ENCODE data around the gene C10orf88.

C10orf88 gene, protein sequence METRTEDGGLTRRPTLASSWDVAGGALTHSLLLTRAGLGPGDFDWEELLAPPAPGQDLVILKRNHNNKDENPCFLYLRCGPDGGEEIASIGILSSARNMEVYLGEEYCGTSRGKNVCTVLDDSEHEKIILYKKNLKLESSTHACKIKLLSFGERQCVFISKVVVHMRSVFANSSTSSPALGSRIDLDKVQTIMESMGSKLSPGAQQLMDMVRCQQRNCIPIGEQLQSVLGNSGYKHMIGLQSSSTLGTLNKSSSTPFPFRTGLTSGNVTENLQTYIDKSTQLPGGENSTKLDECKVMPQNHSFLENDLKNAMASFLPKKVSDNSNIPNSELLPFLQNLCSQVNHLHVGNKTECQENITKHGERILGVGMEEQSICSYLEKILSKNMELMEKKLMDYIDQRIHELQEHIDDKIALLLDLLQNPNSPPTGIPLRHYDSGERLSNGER

DNA sequence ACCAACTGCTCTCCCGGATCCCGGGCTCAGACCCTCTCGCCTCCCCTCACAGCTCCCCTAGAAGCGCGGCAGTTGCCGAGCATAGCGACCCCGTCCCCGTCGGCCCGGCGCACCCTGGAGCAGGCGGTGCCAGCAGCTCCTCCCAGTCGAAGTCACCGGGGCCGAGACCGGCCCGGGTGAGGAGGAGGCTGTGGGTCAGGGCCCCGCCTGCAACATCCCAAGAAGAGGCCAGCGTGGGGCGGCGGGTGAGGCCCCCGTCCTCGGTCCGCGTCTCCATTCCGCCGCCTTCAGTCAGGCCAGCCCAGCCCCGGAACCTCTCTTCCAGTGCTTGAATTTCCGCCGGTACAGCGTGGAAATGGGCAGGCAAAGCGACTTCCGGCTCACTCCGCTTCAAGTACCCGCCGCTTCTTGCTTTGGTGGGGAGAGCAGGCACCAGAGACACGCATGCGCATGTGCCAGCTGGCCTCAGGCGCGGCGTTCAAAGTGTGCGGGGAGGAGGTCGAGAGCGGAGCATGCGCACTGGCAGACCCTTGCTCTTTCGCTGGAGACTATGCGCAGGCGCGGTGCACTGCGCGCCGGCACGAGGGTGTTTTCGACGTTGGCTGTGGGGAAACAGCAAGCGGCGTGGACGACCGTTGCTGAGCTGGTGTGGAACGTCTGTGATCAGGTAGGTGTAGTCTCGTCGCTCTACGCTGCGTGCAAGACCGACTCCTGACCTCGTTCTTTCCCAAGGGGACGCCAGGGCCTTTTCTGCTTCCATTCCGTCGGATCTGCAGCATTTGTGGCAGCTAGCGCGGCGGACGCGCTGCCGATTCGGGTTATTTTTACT is at the start of gene C10orf88:
Gene C10orf88, minus strand, starts transcription at position 326 of the 829 bp plus-strand sequence. Its CDS starts 49 bp downstream, at position 277.
- peak; percentile 91 to 98 (median 93) for DNase-seq

DNA sequence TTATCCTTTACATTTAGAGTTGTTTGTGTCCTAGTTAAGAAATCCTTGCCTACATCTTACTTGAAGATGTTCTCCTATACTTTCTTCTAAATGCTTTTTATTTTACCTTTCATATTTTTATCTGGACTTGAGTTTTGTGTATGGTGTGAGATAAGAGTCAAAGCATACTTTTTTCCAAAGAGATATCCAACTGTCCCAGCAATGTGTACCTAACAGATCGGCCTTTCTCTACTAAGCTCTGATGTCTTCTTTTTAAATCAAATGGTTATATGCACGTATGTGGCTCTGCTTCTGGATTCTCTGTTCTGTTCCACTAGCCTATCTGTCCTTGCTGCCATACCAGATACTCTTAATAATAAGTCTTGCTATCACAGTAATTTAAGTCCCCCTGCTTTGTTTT is 47.3 kb upstream of the C10orf88 start:
- no peak for DNase-seq

DNA sequence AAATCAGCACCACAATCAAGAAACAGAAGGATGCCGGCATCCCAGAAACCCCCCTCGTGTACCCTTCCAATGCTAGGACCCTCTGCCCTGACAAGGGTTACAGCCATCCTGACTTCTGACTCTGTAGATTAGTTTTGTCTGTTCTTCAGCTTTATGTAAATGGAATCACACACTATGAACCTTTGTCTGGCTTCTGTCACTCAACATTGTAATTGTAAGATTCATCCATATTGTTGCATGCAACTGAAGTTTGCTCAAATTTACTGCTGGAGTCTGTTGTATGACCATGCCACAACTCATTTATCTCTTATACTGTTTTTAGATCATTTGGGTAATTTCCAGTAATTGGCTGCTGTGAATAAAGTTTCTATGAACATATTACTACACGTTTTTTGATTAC is 46.1 kb upstream of the C10orf88 start:
- no peak for DNase-seq

DNA sequence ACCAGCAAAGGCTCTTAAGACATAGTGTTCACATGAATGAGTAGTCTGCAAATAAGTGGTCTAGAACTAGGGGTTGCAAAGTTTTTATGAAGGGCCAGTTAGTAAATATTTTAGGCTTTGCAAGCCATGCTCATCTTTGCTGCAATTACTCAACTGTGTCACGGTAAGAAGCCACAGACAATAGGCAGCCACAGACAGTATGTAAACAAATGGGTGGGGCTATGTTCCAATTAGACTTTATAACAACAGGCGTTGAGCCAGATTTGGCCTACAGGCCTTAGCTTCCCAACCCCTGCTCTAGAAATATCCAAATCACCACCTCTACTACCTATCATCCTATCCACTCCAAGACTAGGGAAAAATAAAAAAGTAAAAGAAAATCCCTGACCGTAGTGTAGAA is 45.3 kb upstream of the C10orf88 start:
- DNase-seq = peak in 2 of 3 experiments; percentile 3 to 46

DNA sequence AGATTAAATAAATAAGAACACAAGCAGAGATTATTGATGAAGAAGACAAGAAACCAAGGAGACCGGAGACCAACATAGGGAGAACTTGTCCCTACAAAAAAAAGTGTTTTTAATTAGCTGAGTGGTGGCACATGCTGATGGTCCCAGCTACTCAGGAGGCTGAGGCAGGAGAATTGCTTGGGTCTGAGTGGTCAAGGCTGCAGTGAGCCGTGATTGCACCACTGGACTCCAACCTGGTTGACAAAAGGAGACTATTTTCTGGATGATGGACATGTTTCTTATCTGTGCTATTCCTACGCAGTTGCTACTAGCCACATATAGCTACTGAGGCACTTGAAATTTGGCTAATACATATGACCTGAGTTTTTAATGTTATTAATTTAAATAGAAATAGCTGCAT is 44.9 kb upstream of the C10orf88 start:
- no peak for DNase-seq

DNA sequence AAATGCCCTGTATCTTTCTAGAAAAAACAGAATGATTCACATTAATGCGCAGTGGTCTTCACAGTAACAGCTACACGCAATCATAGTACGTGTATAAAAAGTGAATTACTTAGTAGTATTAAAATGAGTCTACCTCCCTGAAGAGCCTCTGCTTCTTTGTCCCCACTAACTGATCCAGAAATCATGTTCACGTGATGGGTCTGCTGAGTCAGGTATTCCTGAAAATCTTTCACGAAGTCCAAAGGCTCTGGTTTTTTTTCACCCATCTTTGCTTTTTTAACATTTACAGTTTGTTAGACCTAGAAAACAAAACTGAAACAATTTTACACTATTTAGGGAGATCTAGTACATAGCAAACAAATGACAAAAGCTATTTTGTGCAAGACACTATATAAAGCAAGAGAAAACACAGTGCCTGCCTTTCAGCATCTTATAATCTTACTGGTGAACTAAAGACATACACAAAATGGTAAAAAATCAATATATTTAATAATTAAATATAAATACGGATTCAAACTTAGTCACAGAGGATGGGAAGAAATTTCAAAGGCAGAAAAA is 44.4 kb upstream of the C10orf88 start:
- no peak for DNase-seq

DNA sequence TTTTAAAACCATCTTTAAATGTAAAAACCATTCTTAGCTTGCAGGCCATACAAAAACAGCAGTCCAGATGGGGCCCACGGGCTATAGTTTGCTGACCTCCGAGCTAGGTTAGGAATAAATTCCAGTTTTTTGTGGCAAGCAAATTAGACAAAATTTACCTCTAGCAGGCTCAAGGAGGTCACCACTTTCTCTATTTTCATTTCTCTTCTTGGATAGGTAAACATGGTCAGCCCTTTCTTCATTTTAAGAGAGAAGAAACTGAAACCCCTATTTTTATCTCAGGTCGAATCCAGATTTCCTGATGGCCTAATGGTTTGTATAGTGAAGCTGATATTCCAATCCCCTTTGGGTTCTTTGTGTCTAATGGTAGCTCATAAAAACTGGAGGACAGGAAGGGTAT is 43.8 kb upstream of the C10orf88 start:
- no peak for DNase-seq

DNA sequence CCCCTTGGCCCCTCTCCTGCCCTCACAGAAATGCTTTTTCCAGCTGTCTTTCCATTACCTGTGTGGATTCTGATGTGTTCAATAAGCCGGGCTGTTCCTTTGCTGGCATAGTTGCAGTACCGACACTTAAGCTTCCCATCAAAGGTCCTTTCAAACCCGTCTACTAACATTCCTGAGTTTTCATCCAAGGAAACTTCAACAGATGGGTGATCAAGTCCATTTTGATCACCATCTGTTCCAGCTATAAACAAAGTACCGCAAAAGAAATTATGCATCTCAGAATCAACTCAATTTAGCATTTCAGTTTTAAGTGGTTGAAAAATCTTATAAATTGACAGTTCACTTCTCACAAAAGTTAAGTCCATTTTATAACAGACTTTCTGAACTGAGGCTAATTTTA is 41.9 kb upstream of the C10orf88 start:
- no peak for DNase-seq

DNA sequence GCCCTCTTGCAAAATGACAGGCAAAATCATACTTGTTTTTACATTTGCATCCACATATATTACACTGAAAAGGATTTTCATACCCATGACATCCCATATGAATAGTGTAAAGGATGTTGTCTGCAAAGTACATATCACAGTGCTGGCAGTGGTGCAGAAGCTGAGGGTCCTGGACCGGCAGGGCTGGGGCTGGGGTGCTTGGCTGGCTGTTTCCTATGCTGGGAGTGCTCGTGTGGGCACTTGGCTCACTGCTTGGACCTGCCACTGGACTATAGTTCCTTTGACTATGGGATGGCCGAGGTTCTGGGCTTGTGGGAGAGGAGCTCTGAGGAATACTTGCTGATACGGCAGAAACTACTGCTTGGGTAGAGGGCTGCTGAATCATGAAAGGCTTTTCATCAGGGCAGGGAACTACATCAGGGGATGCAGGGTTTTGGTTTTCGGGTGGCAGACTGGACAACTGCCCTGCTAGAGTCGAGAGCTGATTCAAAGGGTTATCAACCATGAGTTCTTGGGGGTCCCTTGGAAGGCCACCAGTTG is 39.8 kb upstream of the C10orf88 start:
- no peak for DNase-seq

DNA sequence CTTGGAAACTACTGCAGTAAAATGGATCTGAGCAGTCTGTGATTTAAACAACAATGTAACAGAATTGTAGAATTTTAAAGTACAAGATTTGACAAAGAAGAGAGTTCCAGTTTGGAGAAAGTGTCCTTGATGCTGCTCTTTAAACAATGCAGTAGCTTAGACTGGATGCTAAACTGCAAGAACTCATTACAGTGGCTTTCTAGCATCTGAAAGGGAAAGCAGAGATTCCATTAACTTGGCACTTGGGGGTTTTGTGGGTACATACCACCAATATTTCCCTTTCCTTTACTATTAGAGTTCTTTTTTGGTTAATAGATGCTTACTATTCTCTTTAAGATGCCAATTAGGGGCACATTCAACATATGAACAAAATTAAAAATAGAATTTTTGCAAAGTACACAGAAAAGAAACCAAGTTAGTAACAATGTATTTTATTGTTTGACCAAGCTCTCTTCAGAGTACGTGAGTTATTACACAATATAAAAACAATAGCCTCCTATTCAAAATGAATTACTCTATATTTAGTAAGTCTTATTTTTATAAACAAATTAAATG is 38.1 kb upstream of the C10orf88 start:
- DNase-seq = no peak

DNA sequence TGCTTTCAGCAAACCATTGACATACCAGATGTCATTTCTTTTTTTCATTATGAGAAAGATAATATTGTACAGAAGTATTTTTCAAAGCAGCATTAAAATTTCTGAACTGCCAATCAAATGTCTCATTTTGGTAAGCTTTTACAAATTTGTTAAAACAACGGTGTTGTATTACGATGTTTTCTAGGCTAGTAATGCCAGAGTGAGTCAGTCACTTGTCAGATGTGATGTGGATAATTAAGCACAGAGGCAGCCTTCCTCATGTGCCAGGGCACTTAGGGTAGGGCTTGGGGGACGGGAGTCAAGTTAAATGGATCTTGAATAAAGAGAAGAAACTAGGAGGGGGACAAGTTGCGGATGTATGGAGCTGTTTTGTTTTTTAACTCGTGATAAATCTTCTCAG is 36.3 kb upstream of the C10orf88 start:
- no peak for DNase-seq

DNA sequence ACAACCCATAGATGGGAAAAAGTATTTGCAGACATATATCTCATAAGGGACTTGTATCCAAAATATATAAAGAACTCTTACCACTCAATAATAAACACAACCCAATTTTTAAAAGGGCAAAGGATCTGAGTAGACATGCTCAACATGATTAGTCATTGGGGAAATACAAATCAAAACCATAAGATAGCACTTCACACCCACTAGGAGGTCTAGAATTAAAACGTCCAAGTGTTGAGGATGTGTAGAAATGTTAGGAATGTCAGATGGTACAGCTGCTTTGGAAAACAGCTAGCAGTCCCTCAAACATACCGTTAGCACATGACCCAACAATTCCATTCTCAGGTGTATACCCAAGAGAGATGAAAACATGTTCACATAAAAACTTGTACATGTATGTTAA is 34.5 kb upstream of the C10orf88 start:
- no peak for DNase-seq

DNA sequence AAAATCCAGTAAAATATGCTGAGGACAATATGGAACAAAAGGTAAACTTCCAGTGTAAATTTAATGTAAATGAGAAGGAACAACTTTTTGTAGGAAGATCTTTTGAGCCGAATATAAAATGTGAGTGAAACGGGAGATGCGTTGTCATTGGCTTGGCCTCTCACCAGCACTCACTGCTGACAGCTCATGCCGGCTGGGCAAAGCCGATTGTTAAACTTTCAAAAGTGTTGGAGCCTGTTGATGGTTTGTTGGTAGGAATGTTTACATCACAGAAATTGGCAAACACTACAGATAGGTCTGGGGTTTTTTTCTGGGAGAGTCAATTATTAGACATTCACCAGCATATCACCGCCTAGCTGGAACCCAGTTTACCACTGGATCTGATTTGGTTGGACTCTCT is 32.3 kb upstream of the C10orf88 start:
- DNase-seq = no peak

DNA sequence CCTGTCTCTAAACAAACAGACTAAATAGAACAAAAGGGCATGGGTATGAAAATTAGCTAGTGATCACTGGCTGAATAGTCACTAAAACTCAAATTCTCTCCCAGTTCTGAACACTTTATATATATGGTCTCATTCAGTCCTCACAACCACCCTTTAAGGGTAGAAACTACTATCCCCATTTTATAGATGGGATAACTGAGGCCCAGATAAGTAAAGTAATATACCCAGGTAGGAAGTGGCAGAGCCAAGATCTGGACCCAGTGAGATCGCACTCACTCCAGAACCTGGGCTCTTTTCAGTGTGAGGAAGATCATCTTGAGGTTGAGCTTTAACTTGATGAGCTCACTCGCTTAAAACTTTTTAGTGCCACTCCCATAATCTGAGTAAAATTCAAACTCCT is 30.7 kb upstream of the C10orf88 start:
- DNase-seq = no peak

DNA sequence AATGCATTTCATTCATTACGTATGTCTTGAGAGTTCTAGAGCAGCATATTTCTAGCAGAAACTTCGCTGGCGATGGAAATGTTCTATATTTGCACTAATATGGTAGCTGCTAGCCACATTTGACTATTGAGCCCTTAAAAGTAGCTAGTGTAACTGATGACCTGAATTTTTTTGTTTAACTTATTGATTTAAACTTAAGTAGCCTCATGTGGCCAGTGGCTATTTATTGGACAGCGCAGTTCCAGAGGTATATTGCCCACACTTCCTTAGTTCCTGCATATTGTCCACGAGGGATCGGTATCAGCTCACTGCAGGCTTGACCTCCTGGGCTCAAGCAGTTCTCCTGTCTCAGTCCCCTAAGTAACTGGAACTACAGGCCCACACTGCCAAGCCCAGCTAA is 29.9 kb upstream of the C10orf88 start:
- DNase-seq = no peak

DNA sequence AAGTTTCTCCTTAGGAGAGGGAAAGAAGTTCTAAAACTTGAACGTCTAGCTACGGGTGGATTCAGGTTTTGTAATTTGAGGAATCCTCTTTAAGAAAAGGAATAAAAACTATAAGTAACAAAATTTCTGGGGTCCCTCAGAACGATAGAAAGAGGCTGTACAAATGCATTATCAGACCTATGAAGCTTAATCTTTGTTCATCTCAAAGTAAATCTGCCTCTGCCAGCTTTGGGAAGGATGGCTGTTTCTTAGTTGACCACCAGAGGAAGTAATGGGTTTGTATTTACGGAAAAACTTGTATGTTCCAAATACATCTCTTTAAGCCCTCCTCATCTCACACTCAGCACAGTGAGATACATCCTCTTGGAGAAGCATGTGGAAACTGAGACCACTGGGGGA is 27.0 kb upstream of the C10orf88 start:
- peak in 1 of 3 experiments; percentile 41 for DNase-seq

DNA sequence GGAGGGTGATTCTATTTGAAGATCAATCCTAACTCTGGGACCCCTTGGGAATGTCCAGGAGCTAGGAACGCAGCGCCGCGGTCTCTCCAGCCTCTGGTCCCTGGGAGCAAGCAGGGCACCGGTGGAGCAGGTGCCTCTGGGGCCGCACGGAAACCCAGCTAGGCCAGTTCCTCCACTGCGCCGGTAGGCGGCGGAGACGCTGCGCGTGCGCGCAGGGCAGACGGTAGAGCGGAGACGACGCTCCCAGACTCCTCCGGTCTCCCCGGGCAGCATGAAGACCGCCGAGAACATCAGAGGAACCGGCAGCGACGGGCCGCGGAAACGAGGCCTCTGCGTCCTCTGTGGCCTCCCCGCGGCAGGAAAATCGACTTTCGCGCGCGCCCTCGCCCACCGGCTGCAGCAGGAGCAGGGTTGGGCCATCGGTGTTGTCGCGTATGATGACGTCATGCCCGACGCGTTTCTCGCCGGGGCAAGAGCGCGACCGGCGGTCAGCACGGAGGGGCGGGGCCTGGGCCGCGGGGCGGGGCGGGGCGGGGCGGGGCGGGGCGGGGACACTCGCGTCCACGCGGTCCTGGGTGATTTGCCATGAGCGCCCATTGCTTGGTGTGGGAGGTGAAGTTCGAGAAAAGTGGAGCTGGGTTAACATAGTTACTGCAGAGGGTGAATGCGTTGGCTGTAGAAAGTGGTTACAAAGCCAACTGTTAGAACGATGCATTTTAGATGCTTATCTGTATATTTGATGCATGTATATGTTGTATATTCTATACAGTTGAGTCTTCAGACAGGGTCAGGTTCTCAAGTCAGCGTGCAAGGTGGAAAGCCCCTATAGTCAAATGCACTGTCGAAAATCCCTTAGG is 26.4 kb upstream of the C10orf88 start, which contains the start of gene PSTK:
Gene PSTK, plus strand, starts transcription at position 193 of the 857 bp plus-strand sequence. Its CDS starts 79 bp downstream, at position 272.
- DNase-seq = peak; percentile 79 to 93 (median 90)

DNA sequence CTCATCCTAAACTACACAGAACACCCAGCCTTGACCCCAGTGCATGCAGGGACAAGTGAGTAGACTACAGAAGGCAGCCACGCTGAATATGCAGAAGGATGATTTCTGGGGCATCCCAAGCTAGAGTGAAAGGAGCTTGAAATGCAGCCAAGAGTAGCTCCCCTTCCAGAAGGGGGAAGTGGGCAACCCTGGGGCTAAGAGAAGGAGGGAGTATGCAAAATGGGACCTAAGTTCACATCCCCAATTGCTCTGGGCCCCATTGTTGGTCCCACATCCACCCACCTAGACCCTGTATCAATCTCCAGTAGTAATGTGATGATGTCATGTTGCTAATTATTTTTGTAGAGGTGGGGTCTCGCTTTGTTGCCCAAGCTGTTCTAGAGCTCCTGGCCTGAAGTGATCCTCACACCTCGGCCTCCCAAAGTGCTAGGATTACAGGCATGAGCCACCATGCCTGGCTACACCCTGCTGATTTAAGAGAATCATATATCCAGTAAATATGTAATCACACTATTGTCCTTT is 20.6 kb upstream of the C10orf88 start:
- peak in 2 of 3 experiments; percentile 12 to 71 for DNase-seq

DNA sequence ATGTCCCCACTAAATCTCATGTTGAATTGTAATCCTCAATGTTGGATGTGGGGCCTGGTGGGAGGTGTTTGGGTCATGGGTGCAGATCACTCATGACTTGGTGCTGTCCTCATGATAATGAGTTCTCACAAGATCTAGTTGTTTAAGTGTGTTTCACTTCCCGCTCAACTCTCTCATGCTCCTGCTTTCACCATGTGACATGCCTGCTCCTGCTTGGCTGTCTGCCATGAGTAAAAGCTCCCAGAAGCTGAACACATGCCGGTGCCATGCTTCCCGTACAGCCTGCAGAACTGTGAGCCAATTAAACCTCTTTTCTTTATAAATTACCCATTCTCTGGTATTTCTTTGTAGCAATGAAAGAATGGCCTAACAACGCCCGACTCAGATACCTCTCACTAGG is 20.0 kb upstream of the C10orf88 start:
- DNase-seq = no peak

DNA sequence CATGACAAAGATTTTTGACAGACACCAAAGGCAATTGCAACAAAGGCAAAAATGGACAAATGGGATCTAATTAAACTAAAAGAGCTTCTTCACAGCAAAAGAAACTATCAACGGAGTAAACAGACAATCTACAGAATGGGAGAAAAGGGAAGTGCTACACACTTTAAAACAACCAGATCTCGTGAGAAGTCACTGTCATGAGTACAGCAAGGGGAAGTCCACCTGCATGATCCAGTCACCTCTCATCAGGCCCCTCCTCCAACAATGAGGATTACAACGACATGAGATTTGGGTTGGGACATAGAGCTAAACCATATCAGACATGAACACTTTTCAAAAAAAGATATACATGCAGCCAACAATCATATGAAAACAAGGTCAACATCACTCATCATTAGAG is 14.7 kb upstream of the C10orf88 start:
- DNase-seq = no peak

DNA sequence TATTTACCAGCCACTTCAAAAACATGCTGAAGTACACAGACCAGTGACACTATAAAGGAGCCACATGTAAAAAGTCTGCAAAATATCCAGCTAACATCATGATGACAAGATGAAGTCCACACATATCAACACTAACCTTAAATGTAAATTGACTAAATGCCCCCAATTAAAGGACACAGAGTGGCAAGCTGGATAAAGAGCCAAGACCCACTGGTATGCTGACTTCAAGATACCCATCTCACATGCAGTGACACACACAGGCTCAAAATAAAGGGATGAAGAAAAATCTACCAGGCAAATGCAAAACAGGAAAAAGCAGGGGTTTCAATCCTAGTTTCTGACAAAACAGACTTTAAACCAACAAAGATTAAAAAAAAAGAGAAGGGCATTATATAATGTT is 12.9 kb upstream of the C10orf88 start:
- DNase-seq = no peak

DNA sequence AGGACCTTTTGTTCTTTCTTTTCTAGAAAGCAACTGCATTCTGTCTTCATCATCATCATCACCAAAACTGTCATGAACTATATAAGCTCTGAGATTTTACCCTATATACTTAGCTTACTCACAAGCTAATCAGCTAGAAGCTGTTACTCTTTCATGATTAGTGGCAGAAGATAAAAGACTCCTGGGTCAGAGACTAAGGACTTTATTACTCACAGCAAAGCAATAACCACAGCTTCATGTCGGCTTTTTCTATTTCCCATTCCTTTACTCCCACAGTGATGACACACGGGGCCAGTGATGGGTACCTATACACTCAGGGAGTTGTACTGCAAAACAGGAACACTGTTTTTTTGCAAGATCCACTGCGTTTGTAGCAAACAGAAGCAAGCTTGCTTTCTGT is 8.4 kb upstream of the C10orf88 start:
- no peak for DNase-seq
